Motor neuron (in vitro differentiated cells): ENCODE measurements around the gene BAZ2A. TPM values are rescaled to one million over a fixed set of nuclear protein-coding genes. Genes with fewer than 3 reads are reported as not detected.

ENCODE experiments used
- ATAC-seq, 8 experiments: fragments of 200-7000 bp; cut with Tn5 transposase; replicated peaks in 6 of 8; 2 replicates each; pipeline ENCODE4 v1.8.0; 2021; ENCODE audit warnings: mild to moderate bottlenecking in 8 of 8, moderate library complexity in 8 of 8
- H3K27ac ChIP-seq, 2 donors: fragments of 250-450 bp; sonication (Bioruptor Pico); 2 replicates each; pipeline ENCODE4 v1.9.0; 2021; ENCODE audit warnings: antibody characterized with exemption in 2 of 2, mild to moderate bottlenecking in 2 of 2, moderate library complexity in 1 of 2
- H3K4me1 ChIP-seq, 2 donors: fragments of 250-450 bp; sonication (Bioruptor Pico); replicated peaks in 1 of 2; 2 replicates each; pipeline ENCODE4 v1.6.1; 2021; ENCODE audit warnings: antibody characterized with exemption in 2 of 2, mild to moderate bottlenecking in 2 of 2, moderate library complexity in 1 of 2
- H3K4me3 ChIP-seq, 5 donors: fragments of 250-450 bp; sonication (Bioruptor Pico); 2 replicates each; pipeline ENCODE4 v1.9.0; 2021; ENCODE audit warnings: antibody characterized with exemption in 5 of 5, mild to moderate bottlenecking in 5 of 5, moderate library complexity in 4 of 5
- WGBS, 10 experiments: fragments of 450-650 bp; shearing (Covaris generic); methylation state at CpG; one replicate each; pipeline ENCODE4 v1.0.0; 2022; 5-methylcytosine and 5-hydroxymethylcytosine counted together
- in situ Hi-C, 9 experiments: fragments of 400-800 bp; cut with MboI; loops; one replicate each; pipeline ENCODE4 v1.15.0; 2021; ENCODE audit warnings: low sequenced_read_pairs in 9 of 9, low pct_unique_long_range_greater_than_20kb in 2 of 9; ENCODE audit not compliant: unreplicated experiment in 9 of 9
- total RNA-seq, 8 experiments: library from RNA; unstranded; fragments of 300-600 nt; gene quantifications; 2 replicates each; pipeline versions ENCODE4 v1.2.3 to v1.2.4, GENCODE V29; 2022

The BAZ2A gene
- total RNA-seq, 8 experiments from 2014 or later: 19.8 to 101 (median 44.2) TPM

GRCh38 chr12:56602239-56602638, 27.9 kb downstream of the BAZ2A start:
- Histone ChIP-seq H3K4me3 (no peak overlapping the region), H3K4me1 (no peaks in the 10 kb centered on the region), H3K27ac (no peak overlapping the region)
- no peak for ATAC-seq
- 40 to 100% (median 92%) methylated on average over 1 to 3 of the region's 3 CpGs; no CpG with 5 or more reads in 2 of the 10 experiments for WGBS, 10 experiments
- in situ Hi-C loops: no loop called here

DNA sequence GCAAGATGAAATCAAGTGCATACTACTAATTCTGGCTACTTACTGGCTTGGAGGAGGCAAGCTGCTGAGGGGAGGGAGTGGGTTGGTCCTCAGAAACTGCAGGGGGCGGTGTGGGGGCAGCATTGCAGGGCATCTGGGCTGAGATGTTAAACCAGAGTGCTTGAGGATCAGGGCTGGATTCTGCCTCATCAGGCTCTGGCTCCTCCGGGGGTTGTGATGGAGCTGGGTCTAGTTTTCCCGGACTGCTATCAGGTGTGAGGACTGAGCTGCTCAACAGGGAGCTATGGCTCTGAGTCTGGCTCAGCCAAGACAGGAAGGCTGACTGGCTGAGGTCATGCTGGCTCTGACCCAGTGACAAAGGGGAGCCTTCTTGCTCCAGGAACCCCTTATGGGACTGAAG, 28.6 kb downstream of the BAZ2A start:
- in situ Hi-C loops: no loop called here
- 80% methylated on average over 1 of the region's 3 CpGs; no CpG with 5 or more reads in 9 of the 10 experiments for WGBS, 10 experiments
- ATAC-seq: peak; percentile 19 to 72 (median 43)
- Histone ChIP-seq H3K4me3 (no peak overlapping the region), H3K27ac (no peak overlapping the region), H3K4me1 (no peaks in the 10 kb centered on the region)

DNA sequence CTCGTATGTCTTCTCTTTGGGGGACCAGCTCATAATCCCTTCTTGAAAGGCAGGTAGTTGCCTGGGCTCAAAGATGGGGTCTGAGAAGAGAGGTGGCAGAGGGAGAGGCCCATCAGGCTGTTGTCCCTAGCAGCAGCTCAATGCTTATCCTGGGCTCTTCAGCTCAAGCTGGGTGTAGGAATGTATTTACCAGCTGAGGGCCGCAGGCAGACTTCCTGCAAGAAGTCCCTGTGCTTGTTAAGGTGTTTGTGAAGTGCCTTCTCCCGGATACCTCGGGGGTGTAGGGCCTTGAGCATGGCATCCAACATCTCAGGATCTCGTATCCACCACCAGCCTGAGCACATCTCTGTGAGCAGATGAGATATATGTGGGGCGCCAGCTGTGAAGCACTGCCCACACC, 29.4 kb downstream of the BAZ2A start:
- 80 to 100% (median 98%) methylated on average over 1 to 4 of the region's 6 CpGs; no CpG with 5 or more reads in 4 of the 10 experiments for WGBS, 10 experiments
- no peak overlapping the region for H3K27ac ChIP-seq

DNA sequence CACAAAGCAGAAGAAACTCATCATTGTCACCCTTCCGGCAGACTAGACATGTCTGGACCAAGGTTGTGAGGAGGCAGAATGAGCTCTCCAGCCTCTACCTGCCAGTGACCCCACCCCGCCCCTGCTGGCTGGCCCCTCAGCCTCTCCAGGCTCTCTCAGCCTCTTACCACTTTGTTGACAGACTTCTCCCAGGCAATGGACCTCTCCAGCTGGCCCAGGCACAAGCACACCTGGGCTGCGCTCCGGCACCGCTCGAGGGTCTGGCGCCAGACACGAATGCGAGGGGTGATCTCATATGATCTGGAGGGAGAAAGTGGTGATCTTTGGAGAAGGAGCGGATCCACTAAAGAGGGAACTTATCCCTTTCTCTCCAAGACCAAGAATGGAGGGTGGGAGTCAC, 30.3 kb downstream of the BAZ2A start:
- no peak for ATAC-seq
- WGBS, 10 experiments: 100% methylated on average over 2 to 3 of the region's 10 CpGs; no CpG with 5 or more reads in 8 of the 10 experiments
- Histone ChIP-seq H3K4me1 (no peaks in the 10 kb centered on the region), H3K27ac (no peak overlapping the region), H3K4me3 (no peak overlapping the region)
- in situ Hi-C loops: no loop called here

More for the DNA sequence above, 29.4 kb downstream of the BAZ2A start:
- in situ Hi-C loops: no loop called here
- peak in 1 of 8 experiments; percentile 22 for ATAC-seq
- Histone ChIP-seq H3K4me3 (no peak overlapping the region), H3K4me1 (no peaks in the 10 kb centered on the region)

DNA sequence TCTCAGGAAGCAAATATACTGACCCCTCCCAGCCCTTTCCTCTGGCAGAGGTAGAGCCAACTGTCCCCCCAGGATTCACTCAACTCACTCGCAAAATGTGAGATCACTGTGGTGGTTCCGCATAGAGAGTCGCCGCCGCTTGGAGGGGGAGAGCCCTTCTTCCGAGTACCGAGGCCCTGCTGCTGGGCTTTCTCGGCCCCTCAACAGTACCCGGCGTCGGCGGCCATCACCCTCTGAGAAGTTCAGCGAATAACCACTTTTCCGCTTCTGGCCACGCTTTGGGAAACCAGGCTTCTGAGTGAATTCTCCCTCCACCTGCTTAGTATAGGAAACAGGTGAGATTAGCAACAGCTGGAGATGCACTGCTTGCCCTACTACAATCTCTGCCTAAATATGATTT, 31.1 kb downstream of the BAZ2A start:
- WGBS, 10 experiments: 90 to 100% (median 100%) methylated on average over 1 to 7 of the region's 15 CpGs; no CpG with 5 or more reads in 4 of the 10 experiments
- ATAC-seq: no peak
- no peak overlapping the region for H3K27ac ChIP-seq
- in situ Hi-C loops: no loop called here
- H3K4me1 ChIP-seq: no peaks in the 10 kb centered on the region
- no peak overlapping the region for H3K4me3 ChIP-seq

DNA sequence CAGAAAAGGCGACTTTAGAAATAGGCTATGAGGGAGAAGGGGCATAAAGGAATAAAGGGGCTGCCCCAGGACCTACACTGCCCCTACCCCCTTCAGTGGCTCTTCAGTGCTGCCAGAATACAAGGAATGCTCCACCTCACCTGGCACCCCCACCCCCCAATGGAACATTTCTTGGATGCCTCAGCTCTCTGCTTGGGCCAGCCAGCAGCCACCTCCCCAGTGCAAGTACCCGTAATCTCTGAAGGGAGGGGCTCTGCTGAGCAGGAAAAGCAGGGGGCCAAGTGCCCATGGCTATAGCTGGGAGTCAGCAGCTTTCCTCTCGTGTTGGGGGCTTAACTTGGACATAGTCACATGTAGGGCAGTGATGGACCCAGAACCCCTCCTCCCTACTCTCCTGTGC, 33.3 kb downstream of the BAZ2A start:
- no peak overlapping the region for H3K27ac ChIP-seq
- H3K4me1 ChIP-seq: no peaks in the 10 kb centered on the region
- no peak for ATAC-seq
- H3K4me3 ChIP-seq: no peak overlapping the region
- in situ Hi-C loops: no loop called here
- 70 to 100% (median 90%) methylated on average over 1 to 2 of the region's 3 CpGs; no CpG with 5 or more reads in 6 of the 10 experiments for WGBS, 10 experiments

DNA sequence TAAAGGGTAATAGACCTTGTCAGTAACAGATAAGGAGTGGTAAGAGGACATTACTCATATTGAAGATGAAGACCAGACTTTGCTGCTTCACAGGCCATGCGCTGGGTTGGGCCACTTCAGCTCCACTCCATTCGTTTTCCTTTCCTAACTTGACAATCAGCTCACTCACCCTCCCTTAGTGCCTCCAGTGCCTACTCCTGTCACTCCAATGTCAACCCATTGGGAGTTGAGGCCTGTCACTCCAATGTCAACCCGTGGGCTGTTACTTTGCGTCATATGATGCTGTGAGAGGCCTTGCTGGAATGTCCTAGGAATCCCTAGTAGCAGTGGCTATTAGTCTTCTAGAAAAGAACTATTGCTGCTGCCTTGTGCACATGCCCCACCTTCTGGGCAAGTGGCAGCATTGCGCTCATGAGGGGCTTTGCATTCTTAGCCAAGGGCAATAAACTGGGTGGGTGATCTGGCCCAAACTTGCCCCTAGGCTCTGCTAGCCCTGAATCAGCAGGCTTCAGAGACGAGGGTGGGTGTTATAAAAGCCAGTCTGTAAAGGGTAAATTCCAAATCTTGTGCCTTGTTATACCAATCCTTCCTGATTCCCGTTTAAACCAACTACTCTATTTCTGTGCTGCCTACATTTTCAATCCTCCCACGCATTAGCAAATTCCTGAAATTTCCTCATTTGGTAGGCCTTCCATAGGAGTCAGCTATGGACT, 36.1 kb downstream of the BAZ2A start:
- Histone ChIP-seq H3K4me1 (no peaks in the 10 kb centered on the region), H3K4me3 (no peak overlapping the region), H3K27ac (no peak overlapping the region)
- in situ Hi-C loops: no loop called here
- 30 to 100% (median 52%) methylated on average over 1 to 6 of the region's 8 CpGs; no CpG with 5 or more reads in 3 of the 10 experiments for WGBS, 10 experiments
- peak; percentile 69 to 86 (median 80) for ATAC-seq

DNA sequence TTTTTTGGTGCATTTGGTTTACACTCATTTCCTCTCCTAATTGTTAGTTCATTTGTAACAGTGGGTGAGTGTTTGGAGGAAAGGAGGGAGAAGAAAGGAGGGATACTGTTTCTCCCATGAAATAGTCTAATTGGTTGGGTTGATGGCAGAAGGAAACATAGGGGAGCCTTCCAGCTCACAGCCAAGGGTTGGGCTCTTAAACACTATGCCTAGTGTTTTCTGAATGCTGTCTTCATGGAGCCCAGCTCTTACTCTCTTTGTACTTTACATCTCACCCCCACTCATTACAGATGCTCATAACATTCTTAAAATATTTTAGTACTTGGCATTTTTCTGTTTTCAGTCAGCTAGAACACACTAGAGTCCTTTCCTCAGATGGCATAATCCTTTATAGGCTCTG, 38.2 kb downstream of the BAZ2A start:
- in situ Hi-C loops: no loop called here
- Histone ChIP-seq H3K4me1 (no peaks in the 10 kb centered on the region), H3K27ac (no peak overlapping the region), H3K4me3 (no peak overlapping the region)
- no peak for ATAC-seq

GRCh38 chr12:56591126-56591525, 39.0 kb downstream of the BAZ2A start:
- in situ Hi-C loops: no loop called here
- ATAC-seq: no peak
- Histone ChIP-seq H3K4me1 (no peaks in the 10 kb centered on the region), H3K27ac (no peak overlapping the region), H3K4me3 (no peak overlapping the region)
- WGBS, 10 experiments: 40 to 100% (median 73%) methylated on average over 1 to 5 of the region's 5 CpGs; no CpG with 5 or more reads in 3 of the 10 experiments

GRCh38 chr12:56590237-56590830, 39.8 kb downstream of the BAZ2A start:
- WGBS, 10 experiments: 0 to 90% (median 54%) methylated on average over 1 to 3 of the region's 3 CpGs; no CpG with 5 or more reads in 4 of the 10 experiments
- no peak overlapping the region for H3K27ac ChIP-seq
- in situ Hi-C loops: no loop called here
- no peak overlapping the region for H3K4me3 ChIP-seq
- no peaks in the 10 kb centered on the region for H3K4me1 ChIP-seq
- peak; percentile 30 to 66 (median 48) for ATAC-seq

DNA sequence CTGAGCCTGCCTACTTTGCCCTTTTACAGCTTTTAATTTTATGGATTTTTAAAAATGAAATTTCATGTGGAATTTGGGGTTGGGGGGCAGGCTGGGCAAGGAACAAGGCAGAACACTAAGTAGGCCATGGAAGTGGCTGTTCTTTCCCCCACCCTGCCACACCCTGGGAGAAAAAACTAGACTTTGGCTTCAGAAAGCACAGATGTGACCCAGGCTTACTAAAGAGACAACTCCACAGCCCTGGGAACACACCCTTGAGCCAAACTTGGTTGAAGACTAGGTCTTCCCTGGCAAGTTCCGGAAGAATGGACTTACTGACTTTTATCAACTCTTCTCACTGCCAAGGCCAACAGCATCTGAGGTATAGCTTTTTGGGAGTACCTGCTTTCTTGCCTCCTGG, 40.3 kb downstream of the BAZ2A start:
- 92 to 100% (median 100%) methylated on average over 1 of the region's 1 CpG; no CpG with 5 or more reads in 6 of the 10 experiments for WGBS, 10 experiments
- no peak overlapping the region for H3K27ac ChIP-seq

DNA sequence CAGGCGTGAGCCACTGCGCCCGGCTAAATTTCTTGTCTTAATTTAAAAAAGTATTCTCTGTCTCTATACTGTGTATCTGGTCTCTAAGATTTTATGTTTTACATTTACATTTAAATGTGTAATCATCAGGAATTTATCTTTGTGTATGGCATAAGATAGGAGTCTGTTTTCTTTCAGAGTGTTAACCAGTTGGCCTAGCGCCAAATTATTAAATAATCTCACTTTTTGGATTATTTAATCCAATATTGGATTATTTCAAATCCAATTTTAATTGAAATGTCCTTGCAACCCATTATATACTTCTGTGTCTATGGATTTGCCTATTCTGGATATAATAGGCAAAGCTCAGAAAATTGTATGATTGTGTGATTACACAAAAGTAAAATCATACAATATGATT, 45.0 kb downstream of the BAZ2A start:
- Histone ChIP-seq H3K27ac (no peak overlapping the region), H3K4me3 (no peak overlapping the region), H3K4me1 (no peaks in the 10 kb centered on the region)
- in situ Hi-C loops: no loop called here
- ATAC-seq: no peak
- 14 to 100% (median 91%) methylated on average over 1 to 4 of the region's 4 CpGs; no CpG with 5 or more reads in 2 of the 10 experiments for WGBS, 10 experiments

More for the DNA sequence above, 40.3 kb downstream of the BAZ2A start:
- peak in 2 of 8 experiments; percentile 13 to 49 for ATAC-seq
- H3K4me1 ChIP-seq: no peaks in the 10 kb centered on the region
- in situ Hi-C loops: no loop called here
- H3K4me3 ChIP-seq: no peak overlapping the region

GRCh38 chr12:56581418-56582145, 48.5 kb downstream of the BAZ2A start:
- Histone ChIP-seq H3K27ac (no peak overlapping the region), H3K4me1 (no peaks in the 10 kb centered on the region), H3K4me3 (no peak overlapping the region)
- in situ Hi-C loops: no loop called here
- WGBS, 10 experiments: 56 to 100% (median 91%) methylated on average over 1 to 10 of the region's 10 CpGs
- ATAC-seq: no peak
